Kidney epithelial cell (primary cell): Measurements from ENCODE around the gene NDST3. TPM values are rescaled to one million over a fixed set of nuclear protein-coding genes. Genes with fewer than 3 reads are reported as not detected.

Experiments used
- DNase-seq: peaks from one replicate; pipeline ENCODE4 v3.0.0-alpha.2; 2010; ENCODE audit warnings: low read depth
- H3K27me3 ChIP-seq: 2 replicates; pipeline ENCODE4 v1.6.0; 2011; ENCODE audit warnings: low read length; ENCODE audit not compliant: control insufficient read depth, insufficient read depth
- H3K36me3 ChIP-seq: 2 replicates; pipeline ENCODE4 v1.5.1; 2011; ENCODE audit warnings: low read length; ENCODE audit not compliant: control insufficient read depth, insufficient read depth
- H3K4me3 ChIP-seq: 2 replicates; pipeline ENCODE4 v1.5.1; 2011; ENCODE audit warnings: low read depth, mild to moderate bottlenecking, control low read depth, low read length
- CTCF ChIP-seq: IDR thresholded peaks from 2 replicates; pipeline ENCODE4 v1.5.1; 2011; ENCODE audit warnings: mild to moderate bottlenecking, moderate library complexity, low read length, control low read depth, inconsistent platforms; ENCODE audit not compliant: insufficient read depth, poor library complexity, severe bottlenecking
- total RNA-seq: library from RNA; depleted of rRNA; stranded (reverse); fragments of >200 nt; gene quantifications from 2 replicates; pipeline ENCODE4 v1.2.3, GENCODE V29; 2015

Gene NDST3
- total RNA-seq, 1 donor from 2014 or later = 0.71 TPM

GRCh38 chr4:118047043-118047442 lies 12.8 kb downstream of the NDST3 start:
- no peak for DNase-seq
- Histone ChIP-seq H3K36me3 (no peaks in the 10 kb centered on the region), H3K4me3 (no peak overlapping the region), H3K27me3 (no peaks in the 10 kb centered on the region)
- no peak for TF ChIP-seq CTCF

GRCh38 chr4:118058955-118059354 lies 24.7 kb downstream of the NDST3 start:
- Histone ChIP-seq H3K4me3 (no peak overlapping the region), H3K36me3 (no peaks in the 10 kb centered on the region), H3K27me3 (no peaks in the 10 kb centered on the region)
- no peak for DNase-seq
- no peak for TF ChIP-seq CTCF

- DNase-seq = no peak
- Histone ChIP-seq H3K27me3 (no peaks in the 10 kb centered on the region), H3K36me3 (no peaks in the 10 kb centered on the region), H3K4me3 (no peak overlapping the region)
- TF ChIP-seq CTCF = no peak
Measured at GRCh38 chr4:118059397-118059796, 25.1 kb downstream of the NDST3 start.

- DNase-seq = no peak
- H3K27me3 ChIP-seq = no peaks in the 10 kb centered on the region
- TF ChIP-seq CTCF = peak; percentile 49
- no peaks in the 10 kb centered on the region for H3K36me3 ChIP-seq
- H3K4me3 ChIP-seq = no peak overlapping the region
Measured at GRCh38 chr4:118076958-118077766, 42.9 kb downstream of the NDST3 start.

- Histone ChIP-seq H3K27me3 (no peaks in the 10 kb centered on the region), H3K36me3 (no peaks in the 10 kb centered on the region), H3K4me3 (no peak overlapping the region)
- no peak for TF ChIP-seq CTCF
- no peak for DNase-seq
Measured at GRCh38 chr4:118077767-118078105, 43.5 kb downstream of the NDST3 start.

- Histone ChIP-seq H3K36me3 (no peaks in the 10 kb centered on the region), H3K27me3 (no peaks in the 10 kb centered on the region), H3K4me3 (no peak overlapping the region)
- no peak for DNase-seq
- no peak for TF ChIP-seq CTCF
Measured at GRCh38 chr4:118081434-118081833, 47.1 kb downstream of the NDST3 start.
